K562 (cell line): ENCODE measurements around the gene AQP6. TPM values are rescaled to one million over a fixed set of nuclear protein-coding genes. Genes with fewer than 3 reads are reported as not detected.
A peak's percentile ranks its signal among the peaks of the same experiment; 100 is the strongest.

Experiments
- CCNT2 ChIP-seq: IDR thresholded peaks from 2 replicates; pipeline ENCODE4 v1.6.1; 2011; ENCODE audit warnings: borderline replicate concordance, low read depth, mild to moderate bottlenecking, moderate library complexity, mixed read lengths, low read length; ENCODE audit not compliant: insufficient read length; ENCODE audit errors: extremely low read depth
- HDAC1 ChIP-seq, 2 experiments: fragments of 450-650 bp; IDR thresholded peaks; 2 replicates each; pipeline ENCODE4 v1.6.1; 2016 to 2017; ENCODE audit warnings: inconsistent platforms in 1 of 2, mild to moderate bottlenecking in 1 of 2, moderate library complexity in 1 of 2
- HDAC2 ChIP-seq: fragments of 450-650 bp; IDR thresholded peaks from 2 replicates; pipeline ENCODE4 v1.6.1; 2016; ENCODE audit warnings: mild to moderate bottlenecking
- KDM5B ChIP-seq: fragments of 200-600 bp; sonication (generic); IDR thresholded peaks from 2 replicates; pipeline ENCODE4 v1.6.1; 2012; ENCODE audit warnings: low read depth, mild to moderate bottlenecking, moderate library complexity, low read length, control low read depth, inconsistent platforms; ENCODE audit not compliant: insufficient replicate concordance
- LARP7 ChIP-seq: fragments of 450-650 bp; IDR thresholded peaks from 2 replicates; pipeline ENCODE4 v1.6.1; 2016
- POLR2G ChIP-seq: fragments of 200-400 bp; formaldehyde crosslinking; IDR thresholded peaks from 2 replicates; pipeline ENCODE4 v1.6.1; 2017; ENCODE audit warnings: low read depth, mild to moderate bottlenecking, antibody characterized with exemption, low read length, moderate library complexity
- RBBP5 ChIP-seq: fragments of 200-600 bp; sonication (generic); IDR thresholded peaks from 2 replicates; pipeline ENCODE4 v1.6.1; 2012; ENCODE audit warnings: borderline replicate concordance, mild to moderate bottlenecking, low read length, control low read depth, inconsistent platforms; ENCODE audit not compliant: insufficient read depth, poor library complexity, severe bottlenecking
- RHOXF2B ChIP-seq: fragments of 250-450 bp; sonication (Bioruptor Pico); conservative IDR thresholded peaks from 2 replicates; pipeline ENCODE4 v1.5.1; 2021
- SLC30A9 ChIP-seq: fragments of 250-450 bp; sonication (Bioruptor Pico); IDR thresholded peaks from 2 replicates; pipeline ENCODE4 v1.8.0; 2022; ENCODE audit warnings: mild to moderate bottlenecking, moderate library complexity
- SMARCA5 ChIP-seq: fragments of 450-650 bp; IDR thresholded peaks from 2 replicates; pipeline ENCODE4 v1.6.1; 2016
- TFAM ChIP-seq: fragments of 250-450 bp; sonication (Bioruptor Pico); conservative IDR thresholded peaks from 2 replicates; pipeline ENCODE4 v1.5.0; 2021; ENCODE audit warnings: mild to moderate bottlenecking, moderate library complexity
- THRB ChIP-seq: fragments of 450-650 bp; formaldehyde crosslinking; conservative IDR thresholded peaks from 2 replicates; pipeline ENCODE4 v1.4.0; 2022; ENCODE audit warnings: mild to moderate bottlenecking, missing genetic modification characterization
- TRIM24 ChIP-seq, 2 experiments: fragments of 450-650 bp; IDR thresholded peaks; 2 replicates each; pipeline ENCODE4 v1.6.1; 2016
- ZFX ChIP-seq: sonication (generic); formaldehyde crosslinking; IDR thresholded peaks from 2 replicates; pipeline ENCODE4 v1.8.0; 2022; ENCODE audit warnings: mild to moderate bottlenecking, missing genetic modification reagents, moderate library complexity
- ZNF232 ChIP-seq: sonication (generic); formaldehyde crosslinking; IDR thresholded peaks from 2 replicates; pipeline ENCODE4 v1.8.0; 2022; ENCODE audit warnings: mild to moderate bottlenecking, missing genetic modification reagents
- ZNF41 ChIP-seq: fragments of 250-450 bp; sonication (Bioruptor Pico); conservative IDR thresholded peaks from 2 replicates; pipeline ENCODE4 v1.4.0; 2020; ENCODE audit warnings: mild to moderate bottlenecking
- polyA plus RNA-seq, 8 experiments: library from polyadenylated mRNA; depleted of rRNA in 4 of 8; stranded (reverse) in 5 of 8; unstranded in 3 of 8; fragments of >200 nt; fragmentation: Nextera tagmentation in 2 of 8; fragmentation: Illumina TruSeq in 1 of 8; extraction: Ambion mirVana in 2 of 8; extraction: Trizol in 1 of 8; gene quantifications; 2 replicates each; pipeline versions ENCODE4 v1.2.1 to v1.2.3, GENCODE V29; 2011 to 2014; ENCODE audit warnings: inconsistent platforms in 1 of 8, missing spikeins in 1 of 8
- total RNA-seq, 7 experiments: library from RNA; depleted of rRNA in 6 of 7; stranded (reverse); fragments of >200 nt in 6 of 7; fragmentation: Illumina TruSeq in 2 of 7; extraction: Trizol in 2 of 7; gene quantifications; 2 replicates each; pipeline versions ENCODE4 v1.2.1 to v1.2.3, GENCODE V29; 2011 to 2021; ENCODE audit warnings: low replicate concordance in 1 of 7
- TF ChIP-seq, protein P1 (sequence below): sonication (generic); formaldehyde crosslinking; IDR thresholded peaks from 2 replicates; pipeline ENCODE4 v1.8.1; 2023; ENCODE audit warnings: mild to moderate bottlenecking, missing genetic modification reagents
- TF ChIP-seq, protein P2 (sequence below): fragments of 450-650 bp; formaldehyde crosslinking; IDR thresholded peaks from 2 replicates; pipeline ENCODE4 v1.4.0; 2020; ENCODE audit warnings: mild to moderate bottlenecking, mixed read lengths
- TF ChIP-seq, protein P3 (sequence below): conservative IDR thresholded peaks from 2 replicates; pipeline ENCODE4 v1.6.1; 2011; ENCODE audit warnings: low read depth, mild to moderate bottlenecking, low read length; ENCODE audit not compliant: control insufficient read depth
- TF ChIP-seq, protein P4 (sequence below): fragments of 250-450 bp; sonication (Bioruptor Pico); IDR thresholded peaks from 2 replicates; pipeline ENCODE4 v1.5.0; 2021

The AQP6 gene
- total and polyA plus RNA-seq, 9 of the 15 experiments (the other 6 are each of a cell fraction or from before 2014, with no cell fraction given) = 0.05 to 0.12 TPM; not detected in 7

- TF ChIP-seq, protein P1, sequence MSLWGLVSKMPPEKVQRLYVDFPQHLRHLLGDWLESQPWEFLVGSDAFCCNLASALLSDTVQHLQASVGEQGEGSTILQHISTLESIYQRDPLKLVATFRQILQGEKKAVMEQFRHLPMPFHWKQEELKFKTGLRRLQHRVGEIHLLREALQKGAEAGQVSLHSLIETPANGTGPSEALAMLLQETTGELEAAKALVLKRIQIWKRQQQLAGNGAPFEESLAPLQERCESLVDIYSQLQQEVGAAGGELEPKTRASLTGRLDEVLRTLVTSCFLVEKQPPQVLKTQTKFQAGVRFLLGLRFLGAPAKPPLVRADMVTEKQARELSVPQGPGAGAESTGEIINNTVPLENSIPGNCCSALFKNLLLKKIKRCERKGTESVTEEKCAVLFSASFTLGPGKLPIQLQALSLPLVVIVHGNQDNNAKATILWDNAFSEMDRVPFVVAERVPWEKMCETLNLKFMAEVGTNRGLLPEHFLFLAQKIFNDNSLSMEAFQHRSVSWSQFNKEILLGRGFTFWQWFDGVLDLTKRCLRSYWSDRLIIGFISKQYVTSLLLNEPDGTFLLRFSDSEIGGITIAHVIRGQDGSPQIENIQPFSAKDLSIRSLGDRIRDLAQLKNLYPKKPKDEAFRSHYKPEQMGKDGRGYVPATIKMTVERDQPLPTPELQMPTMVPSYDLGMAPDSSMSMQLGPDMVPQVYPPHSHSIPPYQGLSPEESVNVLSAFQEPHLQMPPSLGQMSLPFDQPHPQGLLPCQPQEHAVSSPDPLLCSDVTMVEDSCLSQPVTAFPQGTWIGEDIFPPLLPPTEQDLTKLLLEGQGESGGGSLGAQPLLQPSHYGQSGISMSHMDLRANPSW = peak; percentile 35; the same call in 1 of the 2 replicates
- TF ChIP-seq KDM5B (peak; percentile 67), POLR2G (peak; percentile 95), TFAM (CRISPR knock-in tag) (no peak), HDAC1 (IDR thresholded peaks at IDR 0.05) (peak; percentile 29 to 96; a peak in 3 of 4 replicates), ZNF41 (CRISPR knock-in tag) (no peak), ZNF232 (CRISPR knock-in tag) (no peak), HDAC2 (peak; percentile 75), ZFX (peak; percentile 73), SMARCA5 (no peak), RBBP5 (peak; percentile 19), THRB (no peak), LARP7 (peak; percentile 63; the same call in 1 of the 2 replicates), SLC30A9 (CRISPR knock-in tag) (no peak), RHOXF2B (CRISPR knock-in tag) (no peak), TRIM24 (IDR thresholded peaks at IDR 0.05) (peak in 1 of 2 experiments; percentile 32; a peak in 1 of 4 replicates), CCNT2 (peak; percentile 12)
- TF ChIP-seq, protein P2, sequence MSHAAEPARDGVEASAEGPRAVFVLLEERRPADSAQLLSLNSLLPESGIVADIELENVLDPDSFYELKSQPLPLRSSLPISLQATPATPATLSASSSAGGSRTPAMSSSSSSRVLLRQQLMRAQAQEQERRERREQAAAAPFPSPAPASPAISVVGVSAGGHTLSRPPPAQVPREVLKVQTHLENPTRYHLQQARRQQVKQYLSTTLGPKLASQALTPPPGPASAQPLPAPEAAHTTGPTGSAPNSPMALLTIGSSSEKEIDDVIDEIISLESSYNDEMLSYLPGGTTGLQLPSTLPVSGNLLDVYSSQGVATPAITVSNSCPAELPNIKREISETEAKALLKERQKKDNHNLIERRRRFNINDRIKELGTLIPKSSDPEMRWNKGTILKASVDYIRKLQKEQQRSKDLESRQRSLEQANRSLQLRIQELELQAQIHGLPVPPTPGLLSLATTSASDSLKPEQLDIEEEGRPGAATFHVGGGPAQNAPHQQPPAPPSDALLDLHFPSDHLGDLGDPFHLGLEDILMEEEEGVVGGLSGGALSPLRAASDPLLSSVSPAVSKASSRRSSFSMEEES = no peak
- TF ChIP-seq, protein P3, sequence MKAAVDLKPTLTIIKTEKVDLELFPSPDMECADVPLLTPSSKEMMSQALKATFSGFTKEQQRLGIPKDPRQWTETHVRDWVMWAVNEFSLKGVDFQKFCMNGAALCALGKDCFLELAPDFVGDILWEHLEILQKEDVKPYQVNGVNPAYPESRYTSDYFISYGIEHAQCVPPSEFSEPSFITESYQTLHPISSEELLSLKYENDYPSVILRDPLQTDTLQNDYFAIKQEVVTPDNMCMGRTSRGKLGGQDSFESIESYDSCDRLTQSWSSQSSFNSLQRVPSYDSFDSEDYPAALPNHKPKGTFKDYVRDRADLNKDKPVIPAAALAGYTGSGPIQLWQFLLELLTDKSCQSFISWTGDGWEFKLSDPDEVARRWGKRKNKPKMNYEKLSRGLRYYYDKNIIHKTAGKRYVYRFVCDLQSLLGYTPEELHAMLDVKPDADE = peak; percentile 83
- TF ChIP-seq, protein P4, sequence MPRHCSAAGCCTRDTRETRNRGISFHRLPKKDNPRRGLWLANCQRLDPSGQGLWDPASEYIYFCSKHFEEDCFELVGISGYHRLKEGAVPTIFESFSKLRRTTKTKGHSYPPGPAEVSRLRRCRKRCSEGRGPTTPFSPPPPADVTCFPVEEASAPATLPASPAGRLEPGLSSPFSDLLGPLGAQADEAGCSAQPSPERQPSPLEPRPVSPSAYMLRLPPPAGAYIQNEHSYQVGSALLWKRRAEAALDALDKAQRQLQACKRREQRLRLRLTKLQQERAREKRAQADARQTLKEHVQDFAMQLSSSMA (CRISPR knock-in tag) = no peak
Measured at GRCh38 chr12:50025187-50026059, 52.7 kb downstream of the AQP6 start, which contains the start of gene RACGAP1 (continued).
